SH-SY5Y (cell line): ENCODE measurements around the gene COCH.

Experiments used
- GATA2 ChIP-seq: IDR thresholded peaks from 2 replicates; pipeline ENCODE4 v1.6.1; 2011; ENCODE audit warnings: mild to moderate bottlenecking, low read depth, low read length
- GATA3 ChIP-seq: IDR thresholded peaks from 2 replicates; pipeline ENCODE4 v1.6.1; 2011; ENCODE audit warnings: low read depth, mild to moderate bottlenecking, low read length, moderate library complexity

DNA sequence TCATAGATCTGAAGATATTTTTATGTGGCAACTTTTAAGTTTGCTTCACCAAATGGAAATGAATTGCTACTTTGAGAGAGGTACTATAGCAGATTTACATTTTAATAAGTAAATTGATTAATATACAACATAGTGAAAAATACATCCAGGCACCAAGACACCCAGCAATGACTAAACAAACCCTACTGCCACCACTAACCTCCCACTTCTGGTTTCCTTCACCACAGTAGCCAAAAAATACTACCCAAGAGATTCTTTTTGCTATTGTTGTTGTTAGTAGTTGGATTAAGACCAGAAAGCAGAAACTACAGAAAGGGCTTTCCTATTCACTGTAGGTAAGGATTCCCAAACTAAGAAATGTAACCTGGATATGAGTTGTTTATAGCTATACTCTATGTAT, 54.1 kb downstream of the COCH start:
- TF ChIP-seq GATA2, result no peak
- no peak for TF ChIP-seq GATA3
